ENCODE measurements around the gene CASZ1.

The CASZ1 gene

DNA sequence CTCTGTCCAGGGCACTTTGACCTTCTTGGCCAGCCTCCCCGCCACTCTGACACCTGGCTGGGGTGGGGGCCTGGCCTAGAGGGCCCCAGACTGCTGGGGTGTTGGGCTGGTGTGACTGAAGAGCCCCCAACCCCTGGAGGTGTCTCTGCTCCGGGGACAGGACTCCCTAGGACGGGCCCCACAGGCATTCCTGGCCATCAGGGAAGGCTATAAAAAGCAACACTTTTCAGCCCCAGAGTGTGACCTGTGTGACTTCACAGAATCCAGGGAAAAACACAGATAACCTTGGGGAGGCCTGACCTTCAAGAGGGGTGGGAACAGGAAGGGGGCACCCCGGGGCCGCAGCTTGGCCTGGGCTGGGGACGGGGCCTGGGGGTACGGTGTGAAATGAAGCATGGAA is 24.0 kb upstream of the CASZ1 start:
- no peak for DNase-seq

DNA sequence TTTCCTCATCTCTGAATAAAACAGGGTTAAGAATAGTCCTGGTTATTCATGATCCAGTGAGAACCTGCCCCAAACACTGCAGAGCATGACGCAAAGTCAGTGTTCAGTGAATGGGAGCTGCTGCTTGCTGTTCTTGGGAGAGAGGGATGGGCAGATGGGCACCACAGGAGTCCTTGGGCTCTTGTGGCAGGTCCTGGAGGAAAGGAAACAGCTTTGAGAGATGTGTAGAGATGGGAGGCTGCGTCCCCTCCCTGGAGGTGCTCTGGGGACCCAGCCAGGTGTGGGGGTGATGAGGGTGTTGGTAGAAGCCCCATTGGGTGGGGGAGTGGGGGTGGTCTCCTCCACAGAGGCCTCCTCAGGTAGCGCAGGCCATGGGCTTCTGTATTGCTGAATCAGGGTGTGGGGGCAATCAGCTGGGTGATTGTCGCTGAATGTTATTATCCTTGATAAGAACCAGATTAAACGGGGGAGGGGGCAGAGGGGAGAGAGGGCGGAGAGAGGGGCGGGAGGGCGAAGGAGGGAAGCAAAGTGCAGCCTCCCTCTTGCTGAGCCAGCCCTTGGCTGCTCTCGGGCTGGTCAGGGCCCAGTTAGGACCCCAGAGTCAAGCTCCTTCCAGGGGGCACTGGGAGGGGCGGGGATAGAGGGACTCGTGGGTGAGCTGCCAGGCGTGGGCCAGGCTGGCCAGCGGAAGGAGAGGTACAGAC is 22.9 kb upstream of the CASZ1 start:
- no peak for DNase-seq

GRCh38 chr1:10818262-10819197 is 22.1 kb upstream of the CASZ1 start:
- DNase-seq, result no peak

DNA sequence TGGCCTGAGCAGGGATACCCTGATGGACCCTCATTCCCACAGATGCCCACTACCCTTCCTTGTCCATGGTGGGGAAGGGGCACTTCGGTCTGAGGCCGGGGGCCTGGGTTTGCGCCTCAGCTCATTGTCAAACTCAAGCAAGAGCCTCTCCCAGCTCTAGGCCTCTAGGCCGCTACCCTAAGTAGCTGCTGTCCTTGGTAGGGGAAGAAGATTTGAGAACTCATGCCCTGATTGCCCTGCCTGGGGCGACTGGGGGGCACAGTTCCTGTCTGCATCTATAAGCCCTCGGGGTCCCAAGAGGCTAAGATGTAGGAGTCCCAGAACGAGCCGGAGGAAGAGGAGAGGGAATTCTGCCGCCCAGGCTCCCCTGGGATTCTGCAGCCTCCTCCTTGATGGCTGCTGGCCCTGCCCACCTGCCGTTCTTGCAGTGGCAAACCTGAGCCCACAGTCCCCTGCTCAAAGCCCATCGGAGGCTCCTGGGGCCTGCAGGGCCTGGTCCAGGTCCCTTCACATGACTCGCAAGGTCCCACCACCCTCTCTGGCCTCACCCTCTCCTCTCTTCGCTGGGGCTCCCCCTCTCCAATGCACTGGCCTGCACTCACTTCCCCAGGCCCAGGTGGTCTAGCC is 20.4 kb upstream of the CASZ1 start:
- DNase-seq, result no peak

- no peak for DNase-seq
These were observed 19.8 kb upstream of the CASZ1 start for GRCh38 chr1:10816233-10816632.

DNA sequence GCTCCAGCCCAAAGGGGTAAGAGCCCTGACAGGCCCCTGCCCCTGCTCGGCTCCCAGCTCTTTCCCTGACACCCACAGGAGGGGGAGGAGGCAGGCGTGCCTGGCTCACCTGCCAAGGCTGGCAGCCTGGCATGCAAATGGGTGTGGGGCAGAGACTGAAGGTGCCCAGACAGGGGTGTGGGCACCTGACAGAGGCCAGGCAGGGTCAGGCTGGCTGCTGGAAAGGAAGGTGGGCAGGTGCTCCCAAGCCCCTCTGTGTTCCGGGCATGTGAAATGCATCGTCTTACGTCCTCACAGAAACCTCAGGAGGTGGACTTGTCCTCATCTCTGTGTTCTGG is 19.4 kb upstream of the CASZ1 start:
- DNase-seq, result no peak

GRCh38 chr1:10814976-10815857 is 18.8 kb upstream of the CASZ1 start:
- DNase-seq, result no peak

DNA sequence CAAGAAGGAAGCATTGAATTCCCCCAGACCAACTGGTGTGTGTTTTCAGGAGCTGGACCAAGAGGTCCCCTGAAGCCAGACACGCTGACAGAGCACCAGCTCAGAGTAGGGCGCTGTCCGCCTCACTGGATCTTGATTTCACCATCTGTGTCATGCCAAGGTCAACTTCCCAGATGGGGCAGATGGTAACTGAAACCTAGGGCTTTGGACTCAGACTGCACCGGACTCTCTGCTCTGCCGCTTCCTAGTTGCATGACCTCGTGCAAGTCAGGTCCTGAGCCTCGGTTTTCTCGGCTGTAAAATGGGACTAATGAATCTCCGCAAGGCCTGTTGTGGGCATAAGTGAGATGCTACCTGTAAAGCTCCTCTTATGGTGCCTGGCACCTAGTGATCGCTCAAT is 17.9 kb upstream of the CASZ1 start:
- no peak for DNase-seq

- no peak for DNase-seq
These were observed 17.4 kb upstream of the CASZ1 start for GRCh38 chr1:10813799-10814198.

GRCh38 chr1:10812387-10812915 is 16.0 kb upstream of the CASZ1 start:
- DNase-seq, result no peak

- no peak for DNase-seq
These were observed 12.0 kb upstream of the CASZ1 start for GRCh38 chr1:10808441-10808840.

GRCh38 chr1:10806966-10807365 is 10.5 kb upstream of the CASZ1 start:
- DNase-seq, result no peak

GRCh38 chr1:10803971-10804820 is 7.8 kb upstream of the CASZ1 start:
- DNase-seq, result no peak

DNA sequence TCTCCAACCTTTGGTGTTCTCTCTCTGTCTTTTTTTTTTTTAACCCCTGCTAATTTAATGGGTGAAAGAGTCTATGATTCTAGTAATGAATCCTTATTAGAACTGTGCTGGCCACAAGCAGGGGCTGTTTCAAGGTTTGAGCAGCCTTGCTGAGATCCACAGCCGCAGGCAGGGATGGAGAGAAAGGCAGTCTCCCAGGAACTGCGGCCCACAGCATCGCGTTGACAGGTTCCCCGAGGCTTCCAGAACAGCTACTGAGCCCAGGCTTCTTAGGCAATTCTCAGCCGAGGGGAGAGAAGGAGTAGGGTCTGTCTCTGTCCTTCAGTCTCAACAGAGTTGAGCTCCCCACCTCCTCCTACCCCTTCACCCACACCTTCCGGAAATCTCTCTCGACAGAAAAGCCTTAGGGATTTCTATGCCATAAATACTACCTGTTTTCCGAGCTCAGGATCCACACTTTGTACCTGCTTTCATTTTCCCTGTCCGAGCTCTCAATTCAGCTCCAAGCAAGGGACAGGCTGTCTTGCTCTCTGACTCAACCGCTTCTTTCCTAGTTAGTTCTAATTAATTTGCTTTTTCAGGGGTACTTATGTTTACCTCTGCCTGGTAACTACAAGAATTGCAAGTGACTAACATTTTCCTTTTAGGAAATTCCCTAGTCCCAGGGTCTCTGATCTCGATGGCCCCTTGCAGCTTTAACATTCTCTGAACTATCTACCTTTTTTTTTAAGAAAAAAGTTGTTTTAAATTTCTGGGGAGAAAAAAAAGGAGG is 6.7 kb upstream of the CASZ1 start:
- no peak for DNase-seq

- no peak for DNase-seq
These were observed 4.3 kb upstream of the CASZ1 start for GRCh38 chr1:10800778-10801177.

GRCh38 chr1:10799726-10800125 is 3.3 kb upstream of the CASZ1 start:
- no peak for DNase-seq

DNA sequence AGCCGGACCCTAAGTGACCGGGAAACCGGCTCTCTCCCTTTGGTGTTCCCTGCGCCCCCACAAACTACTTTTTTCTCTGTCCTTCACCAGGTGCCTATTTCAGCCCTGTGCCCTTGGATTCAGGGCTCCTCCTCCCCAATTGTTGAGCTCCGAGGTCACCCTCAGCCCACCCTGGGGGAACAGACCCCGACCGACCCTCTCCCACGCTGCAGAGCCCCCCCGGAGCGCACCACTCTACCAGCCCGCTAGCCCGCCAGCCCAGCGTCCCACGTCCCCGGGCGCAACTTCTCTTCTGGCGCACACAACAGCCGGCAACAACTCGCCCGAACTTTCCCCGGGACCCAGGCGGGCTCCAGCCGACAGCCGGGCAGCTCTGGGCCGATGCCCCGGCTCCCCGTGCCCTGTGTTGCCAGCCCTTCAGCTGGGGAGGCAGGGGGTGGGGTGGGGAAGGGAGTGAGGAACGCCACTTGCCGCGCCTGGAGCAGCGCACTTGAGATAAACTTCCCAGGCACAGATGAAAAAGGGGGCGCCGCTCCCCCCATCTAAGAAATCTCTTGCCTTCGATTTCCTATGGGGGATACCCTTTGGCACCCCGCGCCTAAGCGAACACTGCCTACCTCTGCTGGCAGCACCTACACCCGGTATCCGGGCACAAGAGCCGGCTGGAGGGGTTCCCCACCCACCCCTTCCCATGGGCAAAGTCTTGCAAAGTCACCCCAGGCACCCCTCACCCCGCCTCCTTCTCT is 997 bp downstream of the CASZ1 start:
- no peak for DNase-seq

- DNase-seq, result no peak
These were observed 1.6 kb downstream of the CASZ1 start for GRCh38 chr1:10794724-10795275.

GRCh38 chr1:10793129-10793651 is 3.3 kb downstream of the CASZ1 start:
- DNase-seq, result no peak

Measured in HCEC 1CT (cell line).